Fibroblast of skin of scalp (primary cell): ENCODE data around the gene SDR42E2.
"Not testable (repeated sequence)": the region's sequence is repeated elsewhere in the genome, so short reads cannot be mapped to it uniquely, and the experiment has no call there.

Source experiments
- DNase-seq: peaks from one replicate; pipeline ENCODE4 v3.0.0-alpha.2; 2013

The SDR42E2 gene

DNA sequence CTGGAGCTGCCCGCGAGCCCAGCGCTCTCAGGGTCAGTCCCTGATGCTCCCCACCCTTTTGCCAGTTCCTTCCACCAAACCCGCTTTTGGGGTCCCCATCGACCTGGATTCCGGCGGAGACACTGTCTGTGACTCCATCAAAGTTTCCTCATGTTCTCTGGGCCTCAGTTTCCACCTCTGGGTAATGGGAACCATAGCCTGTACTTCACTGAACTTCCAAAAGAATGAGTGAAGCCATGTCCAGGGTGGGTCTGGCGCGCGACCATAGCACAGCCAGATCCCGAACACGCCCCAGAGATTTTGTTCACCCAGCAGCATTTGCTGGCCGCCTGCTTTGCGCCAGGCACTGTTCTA lies 327 bp downstream of the SDR42E2 start:
- DNase-seq, result no peak

DNA sequence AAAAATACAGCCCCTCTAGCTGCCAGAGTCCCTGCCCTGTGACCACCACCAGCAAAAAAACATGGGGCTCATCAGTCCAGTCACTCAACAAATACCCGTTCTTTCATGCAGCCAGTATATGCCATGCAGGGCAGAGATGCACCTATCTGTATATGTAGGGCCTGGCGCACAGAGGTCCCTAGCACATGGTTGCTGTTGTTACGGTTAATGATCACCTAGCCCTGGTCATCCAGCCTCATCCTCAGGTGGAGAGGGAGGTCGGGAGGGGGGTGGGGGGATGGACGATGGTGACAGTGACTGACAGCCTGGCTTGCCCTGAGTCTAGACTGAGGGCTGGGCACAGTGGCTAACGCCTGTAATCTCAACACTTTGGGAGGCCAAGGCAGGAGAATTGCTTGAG lies 1.5 kb downstream of the SDR42E2 start:
- DNase-seq, result no peak

- no peak for DNase-seq
Measured at GRCh38 chr16:22164482-22164881, 2.2 kb downstream of the SDR42E2 start.

GRCh38 chr16:22165508-22166285 lies 3.4 kb downstream of the SDR42E2 start:
- no peak for DNase-seq

GRCh38 chr16:22171953-22172352 lies 9.6 kb downstream of the SDR42E2 start:
- no peak for DNase-seq

GRCh38 chr16:22172642-22173041 lies 10.3 kb downstream of the SDR42E2 start:
- DNase-seq, result not testable (repeated sequence)

DNA sequence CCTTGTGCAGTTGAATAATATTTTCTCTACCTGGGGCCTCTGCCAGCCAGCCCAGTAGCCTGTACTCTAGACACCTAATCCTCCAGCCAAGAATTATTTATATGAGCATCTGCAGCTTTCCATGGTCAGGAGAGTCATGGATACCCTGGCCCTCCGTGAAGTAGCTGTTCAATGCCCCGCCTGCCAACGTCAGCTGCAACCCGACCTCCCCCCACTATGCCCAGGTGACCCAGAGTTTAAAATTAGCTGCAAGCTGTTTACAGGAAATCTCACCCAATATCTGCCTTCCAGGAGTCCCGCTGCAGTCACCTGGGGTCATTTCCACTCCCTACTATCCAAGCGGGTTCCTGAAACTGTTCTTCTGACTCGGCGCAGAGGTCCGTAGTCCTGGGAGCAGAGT lies 12.3 kb downstream of the SDR42E2 start:
- DNase-seq, result no peak

GRCh38 chr16:22177968-22178930 lies 15.9 kb downstream of the SDR42E2 start:
- no peak for DNase-seq

GRCh38 chr16:22181426-22181825 lies 19.1 kb downstream of the SDR42E2 start:
- DNase-seq, result no peak

- no peak for DNase-seq
Measured at GRCh38 chr16:22181843-22182242, 19.5 kb downstream of the SDR42E2 start.

DNA sequence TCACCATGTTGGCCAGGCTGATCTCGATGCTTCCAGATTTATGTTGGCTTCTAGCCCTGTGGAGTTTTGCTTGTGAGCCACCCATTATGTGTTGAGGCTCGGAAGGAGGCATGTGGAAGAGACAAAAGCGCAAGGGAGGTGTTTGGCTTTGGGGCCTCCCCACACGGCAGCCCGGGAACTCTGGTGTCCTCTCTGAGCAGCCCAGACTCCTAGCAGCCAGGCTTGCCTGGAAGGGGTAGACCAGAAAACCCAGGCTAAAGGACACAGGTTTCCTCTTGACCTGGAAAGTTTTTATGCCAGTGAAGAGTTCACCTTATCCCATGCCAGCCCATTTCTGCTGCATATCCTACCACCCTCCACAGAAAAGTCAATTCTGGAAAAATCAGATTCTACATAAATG lies 21.0 kb downstream of the SDR42E2 start:
- DNase-seq, result no peak

GRCh38 chr16:22183901-22184614 lies 21.8 kb downstream of the SDR42E2 start:
- DNase-seq, result no peak

- DNase-seq, result no peak
Measured at GRCh38 chr16:22184615-22184968, 22.3 kb downstream of the SDR42E2 start.

- no peak for DNase-seq
Measured at GRCh38 chr16:22186517-22186916, 24.2 kb downstream of the SDR42E2 start.

DNA sequence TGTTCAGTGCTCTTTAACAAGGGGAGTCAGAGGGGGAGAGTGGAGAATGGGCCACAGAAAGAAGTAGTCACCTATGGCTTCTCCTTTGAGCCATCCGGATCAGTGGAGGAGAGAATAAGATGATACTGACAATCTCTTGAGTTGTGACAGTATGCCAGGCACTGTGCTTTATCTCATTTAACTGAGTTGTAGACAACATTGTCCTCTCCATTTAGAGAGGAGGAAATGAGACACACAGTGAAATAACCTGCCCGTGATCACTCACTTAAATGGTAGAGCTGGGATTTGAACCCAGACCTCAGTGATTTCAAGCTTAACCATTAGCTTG lies 25.9 kb downstream of the SDR42E2 start:
- no peak for DNase-seq

DNA sequence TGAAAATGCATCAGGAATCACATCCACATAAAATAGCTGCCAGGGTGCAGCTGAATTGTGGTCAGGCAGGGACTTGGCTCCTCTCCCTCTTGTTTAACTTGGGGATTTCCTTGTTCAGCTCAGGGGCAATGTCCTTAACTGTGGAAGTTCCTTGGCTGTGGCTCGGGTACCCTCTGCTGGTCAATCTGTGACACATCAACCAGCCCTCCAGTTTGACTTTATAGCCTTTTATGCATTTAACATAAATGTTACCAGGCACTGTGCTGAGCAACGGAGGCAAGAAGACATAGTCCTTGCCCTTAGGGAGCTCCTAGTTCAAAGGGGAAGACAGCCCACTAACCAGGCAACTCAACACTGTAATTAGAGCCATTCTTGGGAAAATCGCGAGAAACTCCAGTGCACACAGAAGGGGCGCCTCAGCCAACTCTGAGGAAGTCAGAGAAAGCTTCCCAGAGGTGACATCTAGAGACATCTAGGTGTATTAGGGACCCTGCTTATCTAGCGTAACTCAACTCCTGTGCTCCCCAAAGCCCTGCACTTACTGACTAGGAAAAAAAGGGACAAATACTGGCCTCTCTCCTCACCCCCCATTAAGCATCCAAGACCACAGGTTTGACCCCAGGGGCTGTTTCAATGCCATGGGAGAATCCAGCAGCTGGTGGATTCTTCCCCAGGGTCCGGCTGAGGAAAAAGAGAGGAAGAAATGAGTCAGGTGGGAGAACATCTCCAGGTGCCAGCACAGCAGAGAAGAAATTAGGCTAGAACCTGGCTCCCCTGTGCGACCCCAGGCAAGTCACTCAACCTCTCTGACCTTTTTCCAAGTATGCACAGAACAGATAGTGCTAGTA lies 26.5 kb downstream of the SDR42E2 start:
- peak; percentile 88 for DNase-seq

GRCh38 chr16:22189473-22190080 lies 27.3 kb downstream of the SDR42E2 start:
- no peak for DNase-seq

- DNase-seq, result no peak
Measured at GRCh38 chr16:22190081-22190775, 27.9 kb downstream of the SDR42E2 start.

DNA sequence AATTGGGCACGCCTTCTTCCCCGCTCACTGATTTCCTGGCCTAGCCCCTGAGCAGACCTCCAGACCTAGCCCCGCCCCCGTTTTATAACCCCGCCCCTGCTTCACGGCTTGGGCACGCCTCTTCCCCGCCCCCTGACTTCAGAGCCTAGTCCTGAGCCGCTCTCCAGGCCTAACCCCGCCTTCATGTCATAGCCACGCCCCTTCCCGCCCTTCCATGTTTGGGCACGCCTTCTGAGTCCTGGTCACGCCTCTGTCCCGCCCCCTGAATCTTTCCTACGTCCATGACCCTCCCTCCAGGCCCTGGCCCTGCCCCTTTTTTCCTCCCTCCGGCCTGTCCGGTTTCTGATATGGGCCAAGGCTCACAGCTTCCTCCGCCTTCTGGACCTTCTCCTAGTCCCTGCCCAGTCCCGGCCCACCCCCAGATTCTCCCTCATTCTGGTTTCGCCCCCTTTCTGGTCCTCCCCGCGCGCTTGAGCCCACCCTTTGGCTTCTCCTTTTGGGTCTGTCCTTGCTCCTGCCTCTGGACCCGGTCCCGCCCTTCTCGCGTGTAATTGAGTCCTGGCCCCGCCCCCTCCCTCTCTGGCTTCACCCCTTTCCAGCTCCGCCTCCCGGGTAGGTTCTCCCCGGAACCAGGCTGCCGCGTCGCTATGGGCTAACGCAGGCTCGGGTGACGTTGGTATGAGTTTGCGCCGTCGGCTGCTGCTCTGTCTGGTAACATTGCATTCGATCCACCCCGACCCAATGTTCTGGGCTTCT lies 28.6 kb downstream of the SDR42E2 start:
- peak; percentile 100 for DNase-seq

- DNase-seq, result no peak
Measured at GRCh38 chr16:22191532-22192260, 29.4 kb downstream of the SDR42E2 start.
